ENCODE data around the gene PTPN1.

PTPN1 gene

DNA sequence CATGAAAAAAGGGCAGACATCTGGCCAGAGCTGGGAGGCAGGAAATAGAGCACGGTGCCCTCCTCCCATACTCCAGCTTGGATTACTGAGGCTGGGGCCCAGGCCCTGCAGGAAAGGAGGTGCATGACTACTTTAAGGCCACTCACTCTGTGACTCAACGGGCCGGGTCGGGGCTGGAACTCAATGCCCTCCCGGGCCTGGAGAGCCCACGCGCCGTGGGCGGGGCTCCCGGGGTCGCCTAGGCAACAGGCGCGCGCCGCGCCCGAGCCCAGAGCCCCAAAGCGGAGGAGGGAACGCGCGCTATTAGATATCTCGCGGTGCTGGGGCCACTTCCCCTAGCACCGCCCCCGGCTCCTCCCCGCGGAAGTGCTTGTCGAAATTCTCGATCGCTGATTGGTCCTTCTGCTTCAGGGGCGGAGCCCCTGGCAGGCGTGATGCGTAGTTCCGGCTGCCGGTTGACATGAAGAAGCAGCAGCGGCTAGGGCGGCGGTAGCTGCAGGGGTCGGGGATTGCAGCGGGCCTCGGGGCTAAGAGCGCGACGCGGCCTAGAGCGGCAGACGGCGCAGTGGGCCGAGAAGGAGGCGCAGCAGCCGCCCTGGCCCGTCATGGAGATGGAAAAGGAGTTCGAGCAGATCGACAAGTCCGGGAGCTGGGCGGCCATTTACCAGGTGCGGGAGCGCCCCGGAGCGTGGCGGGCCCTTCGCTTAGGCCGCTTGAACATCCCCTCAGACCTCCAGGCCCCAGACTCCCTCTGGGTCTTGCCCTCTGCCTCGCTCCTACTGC is at the start of gene PTPN1:
Gene PTPN1 (plus strand): TSS at position 461 of the 783 bp plus-strand sequence. CDS start 145 bp downstream, at position 606.
- peaks cover 8 to 48% (median 40%) of the 10 kb centered on the region in 5 donors for H3K4me1 ChIP-seq (ENCODE audit: control insufficient read depth in 5 of 5, insufficient read depth in 5 of 5, low read length in 5 of 5)
- no peaks in the 10 kb centered on the region for H3K9me3 ChIP-seq (ENCODE audit: control insufficient read depth in 5 of 5, low read length in 5 of 5)
- H3K4me3 ChIP-seq (ENCODE audit: low read depth in 1 of 5, low read length in 5 of 5): peak within 1 kb of the TSS; percentile 89 to 100 (median 91)
- H3K27ac ChIP-seq (ENCODE audit: low read depth, low read length): peak within 1 kb of the TSS; percentile 76
- H3K9ac ChIP-seq (ENCODE audit: low read length in 5 of 5): peak within 1 kb of the TSS; percentile 76 to 100 (median 98)
- no peaks in the 10 kb centered on the region for H3K27me3 ChIP-seq (ENCODE audit: control insufficient read depth in 5 of 5, insufficient read depth in 4 of 5, low read length in 5 of 5)
- no peaks in the 10 kb centered on the region for H3K36me3 ChIP-seq (ENCODE audit: control insufficient read depth in 5 of 5, insufficient read depth in 5 of 5, low read length in 5 of 5)

DNA sequence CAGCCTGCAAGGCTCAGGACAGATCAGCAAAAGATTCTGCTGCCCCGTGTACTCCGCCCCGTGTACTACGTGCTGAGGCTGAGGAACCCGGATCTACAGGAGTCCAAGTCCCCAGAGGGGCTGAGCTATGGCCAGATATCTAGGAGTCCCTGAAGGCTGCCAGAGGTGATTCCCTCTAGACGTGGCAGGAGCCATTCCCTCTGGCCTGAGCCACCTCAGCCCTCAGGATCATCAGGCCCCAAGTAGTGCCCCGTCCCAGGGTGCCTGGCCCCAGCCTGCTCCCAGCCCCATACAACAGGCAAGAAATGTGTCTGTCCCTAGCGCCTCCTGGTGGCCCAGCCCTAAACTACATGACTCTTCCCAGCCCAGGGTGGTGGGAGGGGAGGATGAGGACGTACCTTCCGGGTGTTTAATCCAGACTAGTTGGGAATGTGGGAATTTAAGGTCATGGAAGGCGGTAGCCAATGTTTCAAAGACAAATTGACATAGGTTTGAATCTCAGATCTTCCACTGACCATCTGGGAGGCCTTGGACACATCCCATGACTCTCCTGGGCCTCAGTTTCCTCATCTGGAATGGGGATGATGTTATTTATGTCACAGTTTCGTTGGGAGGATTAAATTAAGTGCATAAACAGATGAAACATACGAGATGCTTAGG is 49.4 kb upstream of the PTPN1 start:
- Histone ChIP-seq H3K27ac (ENCODE audit: low read depth, low read length) (no peak overlapping the region), H3K4me1 (ENCODE audit: control insufficient read depth in 5 of 5, insufficient read depth in 5 of 5, low read length in 5 of 5) (peaks cover 0 to 32% (median 28%) of the 10 kb centered on the region in 5 donors), H3K36me3 (ENCODE audit: control insufficient read depth in 5 of 5, insufficient read depth in 5 of 5, low read length in 5 of 5) (no peaks in the 10 kb centered on the region), H3K4me3 (ENCODE audit: low read depth in 1 of 5, low read length in 5 of 5) (peak overlapping the region in 1 of 5 donors; percentile 2), H3K9me3 (ENCODE audit: control insufficient read depth in 5 of 5, low read length in 5 of 5) (no peaks in the 10 kb centered on the region), H3K9ac (ENCODE audit: low read length in 5 of 5) (peak overlapping the region in 3 of 5 donors; percentile 17 to 65 (median 41)), H3K27me3 (ENCODE audit: control insufficient read depth in 5 of 5, insufficient read depth in 4 of 5, low read length in 5 of 5) (no peaks in the 10 kb centered on the region)

DNA sequence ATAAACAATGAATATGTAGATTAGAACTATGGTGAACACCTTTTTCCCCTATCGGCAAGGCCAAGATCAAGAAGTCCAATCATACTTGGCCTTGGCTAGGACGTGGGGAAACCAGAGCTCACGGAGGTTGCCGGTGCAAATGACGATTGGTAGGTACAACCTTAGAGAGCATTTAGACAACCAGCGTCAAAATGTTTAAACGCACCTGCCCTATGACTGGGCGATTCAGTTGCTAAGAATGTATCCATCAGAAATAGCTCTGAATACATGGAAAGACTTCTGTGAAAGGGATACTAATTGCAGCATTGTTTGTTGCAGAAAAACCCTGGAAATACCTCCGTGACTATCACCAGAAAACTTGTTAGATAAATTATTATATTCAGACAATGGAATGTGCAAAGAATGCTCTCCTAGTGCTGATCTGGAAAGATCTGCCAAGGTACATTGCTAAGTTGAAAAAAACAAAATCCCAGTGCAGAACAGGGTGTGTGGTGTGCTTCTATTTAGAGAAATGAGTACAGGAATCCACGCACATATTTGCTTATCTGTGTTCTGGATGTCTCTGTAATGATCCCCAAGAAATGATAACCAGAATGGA is 48.0 kb upstream of the PTPN1 start:
- Histone ChIP-seq H3K27ac (ENCODE audit: low read depth, low read length) (no peak overlapping the region), H3K9ac (ENCODE audit: low read length in 5 of 5) (no peak overlapping the region), H3K4me1 (ENCODE audit: control insufficient read depth in 5 of 5, insufficient read depth in 5 of 5, low read length in 5 of 5) (peaks cover 0 to 22% (median 18%) of the 10 kb centered on the region in 5 donors), H3K4me3 (ENCODE audit: low read depth in 1 of 5, low read length in 5 of 5) (no peak overlapping the region), H3K9me3 (ENCODE audit: control insufficient read depth in 5 of 5, low read length in 5 of 5) (no peaks in the 10 kb centered on the region), H3K36me3 (ENCODE audit: control insufficient read depth in 5 of 5, insufficient read depth in 5 of 5, low read length in 5 of 5) (no peaks in the 10 kb centered on the region), H3K27me3 (ENCODE audit: control insufficient read depth in 5 of 5, insufficient read depth in 4 of 5, low read length in 5 of 5) (no peaks in the 10 kb centered on the region)

DNA sequence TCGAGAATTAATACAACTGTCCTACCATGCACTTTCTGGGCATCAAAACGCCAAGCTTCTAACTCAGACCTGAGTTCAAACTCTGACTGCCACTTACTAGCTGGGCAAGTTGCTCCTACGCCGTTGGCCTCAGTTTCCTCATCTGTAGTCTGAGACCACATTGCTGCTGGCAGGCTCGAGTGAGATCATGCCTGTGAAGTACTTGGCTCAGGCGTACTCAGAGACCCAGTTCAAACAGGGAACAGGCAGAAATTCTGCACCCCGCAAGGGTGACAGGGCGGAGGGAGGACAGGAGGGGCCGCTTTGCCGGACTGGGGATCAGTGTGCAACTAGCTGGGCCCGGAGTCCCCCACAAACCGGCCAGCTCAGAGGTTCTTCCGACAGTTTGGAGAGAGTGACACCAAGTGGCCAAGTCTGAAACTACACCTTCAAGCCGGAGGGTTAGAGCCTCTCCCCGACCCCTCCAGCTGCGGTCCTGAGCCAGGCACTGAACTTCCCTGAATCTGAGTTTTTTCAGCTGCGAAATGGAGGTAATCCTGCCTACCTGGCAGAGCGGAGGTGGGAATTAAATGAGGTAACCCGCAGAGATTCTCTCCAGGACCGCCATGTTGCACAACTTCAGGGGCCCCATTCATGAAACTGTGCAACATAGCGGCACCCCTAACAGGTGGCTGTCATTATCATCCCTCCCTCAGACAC is 46.0 kb upstream of the PTPN1 start:
- H3K9ac ChIP-seq (ENCODE audit: low read length in 5 of 5): peak overlapping the region in 1 of 5 donors; percentile 8
- peaks cover 0 to 22% (median 18%) of the 10 kb centered on the region in 5 donors for H3K4me1 ChIP-seq (ENCODE audit: control insufficient read depth in 5 of 5, insufficient read depth in 5 of 5, low read length in 5 of 5)
- peak overlapping the region in 2 of 5 donors; percentile 18 to 51 for H3K4me3 ChIP-seq (ENCODE audit: low read depth in 1 of 5, low read length in 5 of 5)
- H3K36me3 ChIP-seq (ENCODE audit: control insufficient read depth in 5 of 5, insufficient read depth in 5 of 5, low read length in 5 of 5): no peaks in the 10 kb centered on the region
- no peaks in the 10 kb centered on the region for H3K27me3 ChIP-seq (ENCODE audit: control insufficient read depth in 5 of 5, insufficient read depth in 4 of 5, low read length in 5 of 5)
- no peaks in the 10 kb centered on the region for H3K9me3 ChIP-seq (ENCODE audit: control insufficient read depth in 5 of 5, low read length in 5 of 5)
- H3K27ac ChIP-seq (ENCODE audit: low read depth, low read length): no peak overlapping the region

DNA sequence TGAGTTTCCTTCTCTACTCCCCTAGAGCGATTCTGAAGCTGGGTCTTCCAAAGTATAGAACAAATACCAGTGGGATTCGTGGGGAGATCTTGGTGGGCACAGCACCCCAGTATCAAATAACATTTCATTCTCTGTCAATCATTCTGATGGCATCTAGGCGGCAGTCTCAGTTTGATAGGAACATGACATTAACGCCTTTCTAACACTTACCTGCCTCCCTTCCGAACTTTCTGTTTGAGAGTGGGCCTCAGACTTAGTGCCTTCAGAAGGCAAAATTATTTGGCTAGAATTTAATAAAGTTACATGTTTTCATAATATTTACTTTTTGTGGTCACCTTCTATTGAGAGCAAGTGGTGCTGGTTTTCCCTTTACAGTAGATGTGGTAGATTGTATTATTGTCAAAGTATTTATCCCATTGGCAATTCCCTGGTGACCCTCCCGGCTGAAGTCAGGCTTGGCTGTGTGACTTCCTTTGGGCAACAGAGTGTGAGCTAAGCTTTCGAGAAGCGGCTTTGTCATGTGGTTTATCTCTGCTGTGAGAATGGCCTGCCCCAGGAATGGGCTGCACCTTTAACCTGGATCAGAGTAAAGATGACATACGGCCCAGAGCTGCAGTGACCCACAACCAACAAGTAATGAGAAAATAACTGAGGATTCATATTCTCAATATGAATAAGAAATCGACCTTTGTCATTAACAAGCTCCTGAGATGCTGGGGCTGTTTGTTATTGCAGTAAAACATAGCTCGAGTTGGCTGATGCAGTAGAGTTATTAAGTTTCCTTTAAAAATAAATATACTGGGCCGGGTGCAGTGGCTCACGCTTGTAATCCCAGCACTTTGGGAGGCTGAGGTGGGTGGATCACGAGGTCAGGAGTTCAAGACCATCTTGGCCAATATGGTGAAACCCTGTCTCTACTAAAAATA is 45.2 kb upstream of the PTPN1 start:
- Histone ChIP-seq H3K9ac (ENCODE audit: low read length in 5 of 5) (no peak overlapping the region), H3K4me1 (ENCODE audit: control insufficient read depth in 5 of 5, insufficient read depth in 5 of 5, low read length in 5 of 5) (peaks cover 0 to 22% (median 18%) of the 10 kb centered on the region in 5 donors), H3K27me3 (ENCODE audit: control insufficient read depth in 5 of 5, insufficient read depth in 4 of 5, low read length in 5 of 5) (no peaks in the 10 kb centered on the region), H3K9me3 (ENCODE audit: control insufficient read depth in 5 of 5, low read length in 5 of 5) (no peaks in the 10 kb centered on the region), H3K27ac (ENCODE audit: low read depth, low read length) (no peak overlapping the region), H3K36me3 (ENCODE audit: control insufficient read depth in 5 of 5, insufficient read depth in 5 of 5, low read length in 5 of 5) (no peaks in the 10 kb centered on the region), H3K4me3 (ENCODE audit: low read depth in 1 of 5, low read length in 5 of 5) (no peak overlapping the region)

DNA sequence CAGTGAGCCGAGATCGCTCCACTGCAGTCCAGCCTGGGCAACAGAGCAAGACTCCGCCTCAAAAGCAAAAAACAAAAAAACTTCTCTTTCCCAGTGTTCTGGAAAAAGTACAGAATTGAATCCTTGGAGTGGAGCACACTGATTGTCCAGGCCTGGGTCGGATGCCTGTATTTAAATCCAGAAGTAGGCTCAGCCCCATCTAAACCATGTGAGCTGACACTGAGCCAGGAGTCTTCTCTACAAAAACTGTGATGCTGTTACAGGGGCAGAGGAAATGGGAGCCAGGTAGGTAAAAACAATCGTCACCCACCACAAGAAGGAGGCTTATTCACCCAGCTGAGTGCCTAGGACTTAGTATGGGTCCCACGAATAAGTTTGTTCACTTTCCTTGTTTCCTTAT is 43.0 kb upstream of the PTPN1 start:
- H3K9ac ChIP-seq (ENCODE audit: low read length in 5 of 5): no peak overlapping the region
- no peaks in the 10 kb centered on the region for H3K27me3 ChIP-seq (ENCODE audit: control insufficient read depth in 5 of 5, insufficient read depth in 4 of 5, low read length in 5 of 5)
- no peak overlapping the region for H3K4me3 ChIP-seq (ENCODE audit: low read depth in 1 of 5, low read length in 5 of 5)
- no peaks in the 10 kb centered on the region for H3K9me3 ChIP-seq (ENCODE audit: control insufficient read depth in 5 of 5, low read length in 5 of 5)
- H3K36me3 ChIP-seq (ENCODE audit: control insufficient read depth in 5 of 5, insufficient read depth in 5 of 5, low read length in 5 of 5): no peaks in the 10 kb centered on the region
- peaks cover 0 to 18% (median 12%) of the 10 kb centered on the region in 5 donors for H3K4me1 ChIP-seq (ENCODE audit: control insufficient read depth in 5 of 5, insufficient read depth in 5 of 5, low read length in 5 of 5)
- no peak overlapping the region for H3K27ac ChIP-seq (ENCODE audit: low read depth, low read length)

DNA sequence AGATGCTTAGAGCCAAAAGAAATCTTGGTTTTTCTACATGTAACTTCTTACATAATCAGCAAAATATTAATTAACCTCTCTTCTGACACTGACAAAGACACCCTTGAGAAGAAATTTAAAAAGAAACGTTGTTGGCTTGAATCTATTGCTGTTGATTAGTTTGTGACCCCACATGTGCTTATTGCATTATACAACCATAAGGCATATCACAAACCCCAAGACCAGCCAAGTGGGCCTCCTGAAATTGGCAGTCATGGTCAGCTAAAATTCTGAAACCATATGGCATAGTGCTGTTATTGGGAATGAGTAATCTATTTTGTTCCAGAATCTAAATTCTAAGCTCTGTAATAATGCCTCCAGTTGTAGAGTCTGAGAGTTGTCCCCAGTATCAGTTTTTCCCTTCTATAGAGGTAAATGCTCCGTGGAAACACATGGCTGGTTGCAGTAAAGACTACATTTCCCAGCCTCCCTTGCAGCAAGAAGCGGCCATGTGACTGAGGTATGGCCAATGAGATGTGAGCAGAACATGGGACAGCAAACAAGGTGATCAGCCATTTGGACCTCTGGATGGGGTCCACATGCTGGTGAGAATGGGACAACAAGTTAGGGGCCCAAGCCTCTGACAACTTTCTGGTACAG is 42.3 kb upstream of the PTPN1 start:
- Histone ChIP-seq H3K4me3 (ENCODE audit: low read depth in 1 of 5, low read length in 5 of 5) (no peak overlapping the region), H3K9me3 (ENCODE audit: control insufficient read depth in 5 of 5, low read length in 5 of 5) (no peaks in the 10 kb centered on the region), H3K4me1 (ENCODE audit: control insufficient read depth in 5 of 5, insufficient read depth in 5 of 5, low read length in 5 of 5) (peaks cover 0 to 18% (median 12%) of the 10 kb centered on the region in 5 donors), H3K36me3 (ENCODE audit: control insufficient read depth in 5 of 5, insufficient read depth in 5 of 5, low read length in 5 of 5) (no peaks in the 10 kb centered on the region), H3K9ac (ENCODE audit: low read length in 5 of 5) (no peak overlapping the region), H3K27ac (ENCODE audit: low read depth, low read length) (no peak overlapping the region), H3K27me3 (ENCODE audit: control insufficient read depth in 5 of 5, insufficient read depth in 4 of 5, low read length in 5 of 5) (no peaks in the 10 kb centered on the region)

DNA sequence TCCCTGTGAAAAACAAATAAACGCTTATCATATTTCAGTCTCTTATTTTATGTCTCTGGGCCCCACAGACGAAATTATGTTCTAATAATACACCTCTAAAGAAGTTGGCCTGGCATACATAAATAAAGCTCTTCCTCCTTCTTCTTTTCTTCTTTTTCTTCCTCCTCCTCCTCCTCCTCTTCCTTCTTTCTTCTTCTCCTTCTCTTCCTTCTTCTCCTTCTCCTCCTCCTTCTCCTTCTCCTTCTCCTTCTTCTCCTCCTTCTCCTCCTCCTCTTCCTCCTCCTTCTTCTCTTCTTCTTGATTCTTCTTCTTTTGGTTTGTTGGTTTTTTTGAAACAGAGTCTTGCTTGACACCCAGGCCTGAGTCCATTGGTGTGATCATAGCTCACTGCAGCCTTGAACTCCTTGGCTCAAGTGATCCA is 41.8 kb upstream of the PTPN1 start:
- H3K36me3 ChIP-seq (ENCODE audit: control insufficient read depth in 5 of 5, insufficient read depth in 5 of 5, low read length in 5 of 5): no peaks in the 10 kb centered on the region
- H3K9me3 ChIP-seq (ENCODE audit: control insufficient read depth in 5 of 5, low read length in 5 of 5): no peaks in the 10 kb centered on the region
- no peak overlapping the region for H3K27ac ChIP-seq (ENCODE audit: low read depth, low read length)
- peaks cover 0 to 23% (median 12%) of the 10 kb centered on the region in 5 donors for H3K4me1 ChIP-seq (ENCODE audit: control insufficient read depth in 5 of 5, insufficient read depth in 5 of 5, low read length in 5 of 5)
- H3K4me3 ChIP-seq (ENCODE audit: low read depth in 1 of 5, low read length in 5 of 5): no peak overlapping the region
- no peak overlapping the region for H3K9ac ChIP-seq (ENCODE audit: low read length in 5 of 5)
- no peaks in the 10 kb centered on the region for H3K27me3 ChIP-seq (ENCODE audit: control insufficient read depth in 5 of 5, insufficient read depth in 4 of 5, low read length in 5 of 5)
